Esophagus squamous epithelium (tissue), 4 donors: ENCODE data around the gene TBC1D5.

Experiments used
- CTCF ChIP-seq, 6 experiments: fragments of 450-650 bp in 4 of 6; fragments of 200-600 bp in 2 of 6; sonication (generic) in 2 of 6; IDR thresholded peaks; one replicate each; pipeline ENCODE4 v1.5.1; 2016 to 2019; ENCODE audit warnings: antibody characterized with exemption in 6 of 6, mild to moderate bottlenecking in 4 of 6, moderate library complexity in 4 of 6
- POLR2A ChIP-seq, 4 donors: fragments of 450-650 bp; IDR thresholded peaks; one replicate each; pipeline ENCODE4 v1.6.1; 2017; ENCODE audit warnings: antibody characterized with exemption in 4 of 4, mild to moderate bottlenecking in 4 of 4, moderate library complexity in 3 of 4

DNA sequence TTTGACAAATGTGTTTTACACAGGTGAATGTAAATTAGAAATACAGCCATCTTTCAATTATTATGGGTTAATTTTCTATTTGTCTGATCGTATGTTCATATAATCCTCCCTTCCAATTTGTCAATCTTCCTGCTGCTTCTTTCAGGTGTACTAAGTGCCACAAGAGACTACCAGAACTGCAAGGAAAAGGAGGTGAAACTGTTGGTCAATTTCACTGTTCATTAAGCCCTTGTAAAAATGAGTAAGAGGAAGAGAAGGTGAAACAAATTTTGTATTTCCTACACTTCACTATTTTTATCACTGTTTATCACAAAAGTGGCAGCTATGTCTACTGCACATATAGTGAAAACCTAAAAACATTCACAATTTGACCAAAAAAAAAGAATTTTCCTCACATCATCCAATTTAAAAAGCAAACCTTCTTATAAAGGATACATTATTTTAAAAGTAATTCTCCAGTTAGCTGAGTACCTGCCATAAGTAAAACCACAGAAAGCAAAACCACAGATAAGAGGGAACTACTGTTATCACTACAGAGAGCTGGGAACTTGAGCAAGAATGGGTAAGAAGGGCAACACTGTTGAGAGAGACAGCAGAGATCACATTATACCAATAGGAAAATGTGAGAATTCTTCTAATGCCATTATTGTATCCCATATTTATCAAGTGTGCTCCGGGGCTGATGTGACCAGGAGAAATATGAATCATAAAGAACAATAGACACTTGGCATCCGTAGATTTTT is 163.0 kb downstream of the TBC1D5 start:
- TF ChIP-seq CTCF (IDR thresholded peaks at IDR 0.05) (no peak), POLR2A (IDR thresholded peaks at IDR 0.05) (no peak)
